Measurements from ENCODE around the gene TMEM151B.
A peak's percentile ranks its signal among the peaks of the same experiment; 100 is the strongest.

DNA sequence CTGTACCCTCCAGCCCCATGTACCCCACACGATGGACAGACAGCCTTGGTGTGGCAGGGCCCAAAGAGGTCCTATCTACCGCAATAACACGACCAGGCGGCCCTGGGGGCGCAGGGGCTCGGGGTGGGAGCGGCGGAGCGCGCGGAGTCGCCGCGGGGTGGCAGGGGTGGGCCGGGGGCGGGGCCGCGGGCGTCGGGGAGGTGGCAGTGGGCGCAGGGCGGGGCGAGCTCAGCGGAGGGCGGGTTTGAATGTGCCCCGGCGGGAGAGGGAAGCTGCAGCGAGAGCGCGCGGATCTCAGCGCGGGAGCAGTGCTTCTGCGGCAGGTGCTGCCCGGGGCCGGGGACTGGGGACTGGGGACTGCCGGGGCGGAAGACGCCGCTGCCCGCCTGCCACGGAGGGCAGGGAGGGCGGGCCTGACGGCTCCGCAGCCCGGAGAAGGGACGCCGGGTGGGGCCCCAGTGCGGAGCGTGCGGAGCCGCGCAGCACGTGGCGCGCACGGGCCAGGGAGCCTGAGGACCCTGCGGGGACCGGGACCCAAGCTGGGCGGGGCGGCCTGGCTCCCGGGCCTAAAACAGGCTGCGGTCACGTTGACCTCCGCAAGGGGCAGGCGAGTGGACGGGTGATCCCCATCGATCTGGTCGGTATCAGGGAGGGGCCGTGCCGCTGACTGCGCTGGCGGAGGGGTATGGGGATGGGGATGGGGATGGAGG lies 46.8 kb upstream of the TMEM151B start, which contains the start of gene SLC29A1:
- TF ChIP-seq EP300 (IDR thresholded peaks at IDR 0.05) (no peak), CTCF (IDR thresholded peaks at IDR 0.05) (no peak; the same call in 2 of the 3 replicates), ZSCAN20 (CRISPR knock-in tag; IDR thresholded peaks at IDR 0.05) (no peak), NFE2L2 (conservative IDR thresholded peaks at IDR 0.05; ENCODE audit: low read length) (no peak), POLR2A (IDR thresholded peaks at IDR 0.05; ENCODE audit: low read length) (peak; percentile 56), CBX8 (IDR thresholded peaks at IDR 0.05) (no peak), ESRRA (IDR thresholded peaks at IDR 0.05; ENCODE audit: borderline replicate concordance, low read length) (no peak), ZFP36 (IDR thresholded peaks at IDR 0.05; ENCODE audit: borderline replicate concordance, partially characterized antibody) (no peak), MAX (IDR thresholded peaks at IDR 0.05) (peak; percentile 90)
